Central memory CD8-positive, alpha-beta T cell (primary cell): ENCODE results near the gene PNPLA7.
"Not testable (repeated sequence)": the region's sequence is repeated elsewhere in the genome, so short reads cannot be mapped to it uniquely, and the experiment has no call there.

Experiments used
- ATAC-seq: fragments of 150-1000 bp; cut with Tn5 transposase; replicated peaks from 2 replicates; pipeline ENCODE4 v1.10.0; 2022; ENCODE audit warnings: mild to moderate bottlenecking, moderate FRiP score, moderate number of reproducible peaks; ENCODE audit not compliant: poor library complexity, severe bottlenecking; ENCODE audit errors: extremely low read depth
- DNase-seq, 2 donors: peaks; one replicate each; pipeline ENCODE4 v3.0.0; 2021; ENCODE audit warnings: low spot score in 2 of 2
- H3K27ac Mint-ChIP-seq: one replicate; pipeline ENCODE4 v1.8.0; 2022; ENCODE audit warnings: low read depth, mild to moderate bottlenecking, moderate library complexity, mixed read lengths
- H3K27me3 Mint-ChIP-seq: one replicate; pipeline ENCODE4 v1.8.0; 2022; ENCODE audit warnings: mixed read lengths
- H3K36me3 Mint-ChIP-seq: one replicate; pipeline ENCODE4 v1.8.0; 2022; ENCODE audit warnings: mild to moderate bottlenecking, moderate library complexity, mixed read lengths; ENCODE audit not compliant: insufficient read depth
- H3K4me1 Mint-ChIP-seq: one replicate; pipeline ENCODE4 v1.8.0; 2022; ENCODE audit warnings: mixed read lengths
- H3K4me3 Mint-ChIP-seq: one replicate; pipeline ENCODE4 v1.8.0; 2022; ENCODE audit warnings: mild to moderate bottlenecking, moderate library complexity, mixed read lengths
- H3K9me3 Mint-ChIP-seq: one replicate; pipeline ENCODE4 v1.8.0; 2022; ENCODE audit warnings: mixed read lengths

PNPLA7 gene

DNA sequence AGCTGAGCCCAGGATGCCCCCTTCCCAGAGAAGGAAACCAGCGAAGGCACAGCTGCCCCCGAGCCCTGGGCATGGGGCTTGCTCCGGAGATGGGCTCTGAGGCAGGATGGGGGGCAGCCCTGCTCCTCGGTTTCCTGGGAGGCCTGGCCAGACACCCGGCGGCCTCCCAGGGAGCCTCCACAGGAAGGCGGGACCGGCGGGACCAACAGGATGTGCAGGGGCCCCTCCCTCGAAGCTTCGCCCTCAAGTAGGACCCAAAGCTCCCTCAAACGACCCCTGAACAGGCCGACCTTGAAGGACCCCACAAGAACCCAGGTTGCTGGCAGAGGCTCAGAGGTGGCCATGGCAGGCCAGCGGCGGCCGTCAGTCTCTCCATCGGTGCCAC lies 138.9 kb downstream of the PNPLA7 start:
- DNase-seq (no peak), ATAC-seq (no peak)
- Mint-ChIP-seq H3K27me3 (peaks cover 2% of the 10 kb centered on the region), H3K36me3 (peaks cover 4% of the 10 kb centered on the region), H3K27ac (no peak overlapping the region), H3K4me3 (peak overlapping the region; percentile 31), H3K9me3 (no peaks in the 10 kb centered on the region), H3K4me1 (peaks cover 12% of the 10 kb centered on the region)

DNA sequence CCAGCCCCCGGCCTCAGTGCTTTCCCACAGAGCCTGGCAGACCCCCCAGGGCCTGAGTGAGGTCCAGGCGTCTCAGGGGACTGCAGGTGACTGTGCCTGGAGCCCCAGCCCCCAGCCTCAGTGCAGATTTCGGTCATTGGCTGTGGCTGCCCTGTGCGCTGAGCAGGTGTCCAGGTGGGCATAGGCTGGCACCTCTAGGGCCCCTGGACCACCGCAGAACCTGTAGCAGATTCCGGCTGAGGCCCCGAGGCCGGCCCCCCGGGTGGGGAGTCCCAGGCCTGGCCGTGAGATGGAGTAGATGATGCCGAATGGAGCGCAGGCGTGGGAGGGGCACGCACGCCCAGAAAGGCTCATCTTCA lies 139.3 kb downstream of the PNPLA7 start:
- Mint-ChIP-seq H3K27ac (no peak overlapping the region), H3K27me3 (peaks cover 5% of the 10 kb centered on the region), H3K4me3 (peak overlapping the region; percentile 31), H3K9me3 (no peaks in the 10 kb centered on the region), H3K36me3 (peaks cover 4% of the 10 kb centered on the region), H3K4me1 (peaks cover 15% of the 10 kb centered on the region)
- DNase-seq (no peak), ATAC-seq (no peak)

DNA sequence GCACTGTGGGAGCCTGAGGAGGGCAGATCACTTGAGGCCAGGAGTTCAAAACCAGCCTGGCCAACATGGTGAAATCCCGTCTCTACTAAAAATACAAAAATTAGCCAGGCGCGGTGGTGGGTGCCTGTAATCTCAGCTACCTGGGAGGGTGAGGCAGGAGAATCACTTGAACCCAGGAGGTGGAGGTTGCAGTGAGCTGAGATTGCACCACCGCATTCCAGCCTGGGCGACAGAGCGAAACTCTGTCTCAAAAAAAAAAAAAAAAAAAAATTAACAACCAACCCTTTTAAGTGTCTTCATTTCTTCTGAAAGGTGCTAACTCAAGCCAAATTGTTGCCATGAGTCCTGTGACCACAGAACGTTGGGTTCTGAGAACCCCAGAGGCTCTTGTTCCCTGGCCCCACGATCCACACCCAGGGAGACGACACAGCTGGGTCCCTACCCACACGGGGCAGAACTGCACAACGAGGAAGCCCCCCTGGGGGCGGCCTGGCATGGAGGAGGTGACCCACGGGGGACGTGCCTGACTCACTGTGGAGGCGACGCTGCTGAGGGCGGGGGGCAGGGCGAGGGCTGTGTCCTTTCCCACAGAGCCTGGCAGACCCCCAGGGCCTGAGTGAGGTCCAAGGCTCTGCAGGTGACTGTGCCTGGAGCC lies 139.8 kb downstream of the PNPLA7 start:
- not testable (repeated sequence) for H3K36me3 Mint-ChIP-seq, DNase-seq, ATAC-seq, H3K9me3 Mint-ChIP-seq, H3K27ac Mint-ChIP-seq, H3K27me3 Mint-ChIP-seq
- Mint-ChIP-seq H3K4me3 (peak overlapping the region; percentile 31), H3K4me1 (peaks cover 17% of the 10 kb centered on the region)
